HG03045 (cell line): ENCODE measurements around the gene TXNDC2.
"Not testable (repeated sequence)": the region's sequence is repeated elsewhere in the genome, so short reads cannot be mapped to it uniquely, and the experiment has no call there.

Source experiments
- ATAC-seq: cut with Tn5 transposase; IDR thresholded peaks from one replicate; pipeline ENCODE4 v1.9.1; 2021; ENCODE audit warnings: mild to moderate bottlenecking, moderate library complexity; ENCODE audit not compliant: unreplicated experiment

Gene TXNDC2

GRCh38 chr18:9912285-9912684, 26.5 kb downstream of the TXNDC2 start:
- ATAC-seq, result not testable (repeated sequence)

- ATAC-seq, result no peak
Measured at GRCh38 chr18:9913151-9913525, 27.4 kb downstream of the TXNDC2 start.

GRCh38 chr18:9913526-9914333, 28.0 kb downstream of the TXNDC2 start, which contains the start of gene VAPA:
TSS of gene VAPA (plus strand) at chr18:9914016. CDS start at chr18:9914257, 241 bp downstream.
- peak; percentile 83 for ATAC-seq

- ATAC-seq, result no peak
Measured at GRCh38 chr18:9914334-9914583, 28.5 kb downstream of the TXNDC2 start.

- peak; percentile 44 for ATAC-seq
Measured at GRCh38 chr18:9914584-9915290, 29.0 kb downstream of the TXNDC2 start.

GRCh38 chr18:9915291-9916076, 29.7 kb downstream of the TXNDC2 start:
- ATAC-seq, result no peak

GRCh38 chr18:9916077-9916639, 30.4 kb downstream of the TXNDC2 start:
- ATAC-seq, result no peak

- no peak for ATAC-seq
Measured at GRCh38 chr18:9916808-9917207, 31.0 kb downstream of the TXNDC2 start.

GRCh38 chr18:9918016-9918680, 32.4 kb downstream of the TXNDC2 start:
- no peak for ATAC-seq

- no peak for ATAC-seq
Measured at GRCh38 chr18:9919564-9920232, 33.9 kb downstream of the TXNDC2 start.

GRCh38 chr18:9922592-9923311, 37.0 kb downstream of the TXNDC2 start:
- no peak for ATAC-seq

GRCh38 chr18:9924371-9924943, 38.7 kb downstream of the TXNDC2 start:
- ATAC-seq, result no peak

GRCh38 chr18:9925369-9925768, 39.6 kb downstream of the TXNDC2 start:
- ATAC-seq, result no peak

- no peak for ATAC-seq
Measured at GRCh38 chr18:9925795-9926194, 40.0 kb downstream of the TXNDC2 start.

GRCh38 chr18:9926223-9926894, 40.6 kb downstream of the TXNDC2 start:
- no peak for ATAC-seq

GRCh38 chr18:9926977-9927376, 41.2 kb downstream of the TXNDC2 start:
- ATAC-seq, result no peak

- ATAC-seq, result no peak
Measured at GRCh38 chr18:9927392-9928063, 41.8 kb downstream of the TXNDC2 start.

GRCh38 chr18:9928646-9929259, 43.0 kb downstream of the TXNDC2 start:
- ATAC-seq, result no peak
